GM19239 (cell line): Measurements from ENCODE around the gene NEURL2.

Experiments used
- DNase-seq: peaks from one replicate; pipeline ENCODE4 v3.0.0; 2011; ENCODE audit warnings: low spot score; ENCODE audit not compliant: insufficient read length
- FAIRE-seq: peaks from 2 replicates; lab custom pipeline; 2011; peaks lifted over from hg19 to GRCh38; lab: Jason Lieb, UNC

Gene NEURL2

GRCh38 chr20:45851501-45851900 lies 39.5 kb downstream of the NEURL2 start:
- FAIRE-seq (no peak), DNase-seq (no peak)

GRCh38 chr20:45850926-45851325 lies 40.1 kb downstream of the NEURL2 start:
- FAIRE-seq (no peak), DNase-seq (no peak)

- DNase-seq = no peak
- no peak for FAIRE-seq
These were observed 40.8 kb downstream of the NEURL2 start for GRCh38 chr20:45850238-45850637.

GRCh38 chr20:45848969-45849582 lies 41.9 kb downstream of the NEURL2 start:
- DNase-seq (no peak), FAIRE-seq (no peak)

- no peak for FAIRE-seq
- DNase-seq = no peak
These were observed 42.6 kb downstream of the NEURL2 start for GRCh38 chr20:45848421-45848820.

- DNase-seq (no peak), FAIRE-seq (no peak)
These were observed 45.6 kb downstream of the NEURL2 start for GRCh38 chr20:45845452-45845851.

GRCh38 chr20:45843506-45843905 lies 47.5 kb downstream of the NEURL2 start:
- FAIRE-seq (no peak), DNase-seq (no peak)

GRCh38 chr20:45842169-45842812 lies 48.7 kb downstream of the NEURL2 start:
- DNase-seq (peak; percentile 48), FAIRE-seq (no peak)

- DNase-seq = no peak
- FAIRE-seq = no peak
These were observed 49.4 kb downstream of the NEURL2 start for GRCh38 chr20:45841407-45842129.

GRCh38 chr20:45840700-45841198 lies 50.3 kb downstream of the NEURL2 start:
- no peak for DNase-seq
- no peak for FAIRE-seq
